GM23338 (cell line): ENCODE data around the gene DAAM1. TPM values are rescaled to one million over a fixed set of nuclear protein-coding genes. Genes with fewer than 3 reads are reported as not detected.

Experiments
- ATAC-seq: fragments of 200-7000 bp; cut with Tn5 transposase; 3 replicates; pipeline ENCODE4 v1.9.1; 2020
- DNase-seq: peaks from one replicate; pipeline ENCODE4 v3.0.0-alpha.2; 2015; ENCODE audit warnings: low spot score
- H2AFZ ChIP-seq: fragments of 200-600 bp; sonication (generic); 2 replicates; pipeline ENCODE4 v1.8.0; 2016; ENCODE audit warnings: antibody characterized with exemption, mild to moderate bottlenecking, moderate library complexity
- H3F3A ChIP-seq: fragments of 200-600 bp; sonication (generic); replicated peaks from 2 replicates; pipeline ENCODE4 v1.8.0; 2017; ENCODE audit warnings: antibody characterized with exemption, mixed run types, low read depth
- H3K27ac ChIP-seq: fragments of 200-600 bp; sonication (generic); 2 replicates; pipeline ENCODE4 v1.6.1; 2016; ENCODE audit warnings: low read depth
- H3K27me3 ChIP-seq: fragments of 200-600 bp; sonication (generic); 2 replicates; pipeline ENCODE4 v1.8.0; 2016; ENCODE audit warnings: mild to moderate bottlenecking, mixed run types, moderate library complexity; ENCODE audit not compliant: insufficient read depth
- H3K36me3 ChIP-seq: fragments of 200-600 bp; sonication (generic); 2 replicates; pipeline ENCODE4 v1.8.0; 2016; ENCODE audit warnings: mild to moderate bottlenecking; ENCODE audit not compliant: insufficient read depth
- H3K4me1 ChIP-seq: fragments of 200-600 bp; sonication (generic); 2 replicates; pipeline ENCODE4 v1.8.0; 2016; ENCODE audit warnings: mild to moderate bottlenecking, moderate library complexity; ENCODE audit not compliant: insufficient read depth
- H3K4me2 ChIP-seq: fragments of 200-600 bp; sonication (generic); 2 replicates; pipeline ENCODE4 v1.7.1; 2017; ENCODE audit warnings: mixed run types
- H3K4me3 ChIP-seq: fragments of 200-600 bp; sonication (generic); 2 replicates; pipeline ENCODE4 v1.6.1; 2016; ENCODE audit warnings: mixed run types
- H3K79me2 ChIP-seq: fragments of 200-600 bp; sonication (generic); replicated peaks from 2 replicates; pipeline ENCODE4 v1.8.0; 2017; ENCODE audit warnings: mild to moderate bottlenecking; ENCODE audit not compliant: insufficient read depth
- H3K9me2 ChIP-seq: fragments of 200-600 bp; sonication (generic); 2 replicates; pipeline ENCODE4 v1.8.0; 2017; ENCODE audit not compliant: insufficient read depth
- H4K20me1 ChIP-seq: fragments of 200-600 bp; sonication (generic); replicated peaks from 2 replicates; pipeline ENCODE4 v1.8.0; 2017; ENCODE audit warnings: mild to moderate bottlenecking; ENCODE audit not compliant: insufficient read depth
- H3K27ac Mint-ChIP-seq: 2 replicates; pipeline ENCODE4 v1.8.0; 2020; ENCODE audit warnings: inconsistent platforms, mild to moderate bottlenecking, moderate library complexity, mixed read lengths
- H3K27me3 Mint-ChIP-seq: 3 replicates; pipeline ENCODE4 v1.8.0; 2022; ENCODE audit warnings: low read depth, mild to moderate bottlenecking, moderate library complexity, mixed read lengths, inconsistent platforms; ENCODE audit not compliant: insufficient read depth, poor library complexity
- H3K36me3 Mint-ChIP-seq: 3 replicates; pipeline ENCODE4 v1.8.0; 2021; ENCODE audit warnings: low read depth, mild to moderate bottlenecking, inconsistent platforms, moderate library complexity, mixed read lengths
- H3K4me1 Mint-ChIP-seq: 3 replicates; pipeline ENCODE4 v1.8.0; 2020; ENCODE audit warnings: mild to moderate bottlenecking, inconsistent platforms, mixed read lengths
- H3K4me3 Mint-ChIP-seq: 3 replicates; pipeline ENCODE4 v1.8.0; 2021; ENCODE audit warnings: moderate library complexity, mild to moderate bottlenecking, inconsistent platforms, mixed read lengths
- H3K9me3 Mint-ChIP-seq: 3 replicates; pipeline ENCODE4 v1.8.0; 2020; ENCODE audit warnings: moderate library complexity, mild to moderate bottlenecking, inconsistent platforms, mixed read lengths
- CREB1 ChIP-seq: fragments of 250-450 bp; sonication (Bioruptor Pico); IDR thresholded peaks from 2 replicates; pipeline ENCODE4 v1.5.0; 2020; ENCODE audit warnings: low read depth, mild to moderate bottlenecking, moderate library complexity
- EZH2 ChIP-seq: fragments of 200-600 bp; sonication (generic); IDR thresholded peaks from one replicate; pipeline ENCODE4 v1.8.0; 2017; ENCODE audit warnings: antibody characterized with exemption, mild to moderate bottlenecking, low read depth; ENCODE audit not compliant: unreplicated experiment
- EZH2phosphoT487 ChIP-seq: fragments of 200-600 bp; sonication (generic); IDR thresholded peaks from one replicate; pipeline ENCODE4 v1.8.1; 2018; ENCODE audit warnings: antibody characterized with exemption; ENCODE audit not compliant: unreplicated experiment
- JUNB ChIP-seq: IDR thresholded peaks from one replicate; pipeline ENCODE4 v1.6.1; 2016; ENCODE audit warnings: antibody characterized with exemption; ENCODE audit not compliant: unreplicated experiment
- NANOG ChIP-seq: IDR thresholded peaks from 2 replicates; pipeline ENCODE4 v1.6.1; 2016; ENCODE audit warnings: antibody characterized with exemption, borderline replicate concordance
- POLR2AphosphoS5 ChIP-seq: IDR thresholded peaks from 2 replicates; pipeline ENCODE4 v1.6.1; 2016; ENCODE audit warnings: antibody characterized with exemption, low read depth
- STAT1 ChIP-seq: IDR thresholded peaks from one replicate; pipeline ENCODE4 v1.6.1; 2016; ENCODE audit warnings: antibody characterized with exemption; ENCODE audit not compliant: unreplicated experiment
- ZNF114 ChIP-seq: fragments of 250-450 bp; sonication (Bioruptor Pico); IDR thresholded peaks from 2 replicates; pipeline ENCODE4 v1.5.0; 2020; ENCODE audit warnings: mild to moderate bottlenecking, moderate library complexity
- ZNF331 ChIP-seq: fragments of 250-450 bp; sonication (Bioruptor Pico); IDR thresholded peaks from 2 replicates; pipeline ENCODE4 v1.5.0; 2020; ENCODE audit warnings: low read depth, mild to moderate bottlenecking, moderate library complexity
- polyA plus RNA-seq: library from polyadenylated mRNA; unstranded; fragments of >200 nt; fragmentation: Nextera tagmentation; extraction: Ambion mirVana; gene quantifications from 2 replicates; pipeline ENCODE4 v1.2.1, GENCODE V29; 2016
- total RNA-seq: library from RNA; depleted of rRNA; stranded (reverse); fragments of >200 nt; shearing (Covaris generic); gene quantifications from 2 replicates; pipeline ENCODE4 v1.2.3, GENCODE V29; 2014
- TF ChIP-seq, protein P1 (sequence below): fragments of 250-450 bp; sonication (Bioruptor Pico); IDR thresholded peaks from 2 replicates; pipeline ENCODE4 v1.5.0; 2020; ENCODE audit warnings: mild to moderate bottlenecking, moderate library complexity
- TF ChIP-seq, protein P2 (sequence below), 2 experiments: fragments of 200-600 bp in 1 of 2; sonication (generic) in 1 of 2; conservative IDR thresholded peaks; 2 replicates each; pipeline versions ENCODE4 v1.5.1 to v1.6.1; 2016 to 2017; ENCODE audit warnings: antibody characterized with exemption in 2 of 2, low read depth in 2 of 2, mild to moderate bottlenecking in 2 of 2, moderate library complexity in 1 of 2
- TF ChIP-seq, protein P3 (sequence below): IDR thresholded peaks from 2 replicates; pipeline ENCODE4 v1.6.1; 2016; ENCODE audit warnings: antibody characterized with exemption
- TF ChIP-seq, protein P4 (sequence below): IDR thresholded peaks from one replicate; pipeline ENCODE4 v1.6.1; 2018; ENCODE audit warnings: antibody characterized with exemption; ENCODE audit not compliant: unreplicated experiment

The DAAM1 gene
- total and polyA plus RNA-seq, 2 experiments from 2014 or later = 36.3 to 42.1 TPM

DNA sequence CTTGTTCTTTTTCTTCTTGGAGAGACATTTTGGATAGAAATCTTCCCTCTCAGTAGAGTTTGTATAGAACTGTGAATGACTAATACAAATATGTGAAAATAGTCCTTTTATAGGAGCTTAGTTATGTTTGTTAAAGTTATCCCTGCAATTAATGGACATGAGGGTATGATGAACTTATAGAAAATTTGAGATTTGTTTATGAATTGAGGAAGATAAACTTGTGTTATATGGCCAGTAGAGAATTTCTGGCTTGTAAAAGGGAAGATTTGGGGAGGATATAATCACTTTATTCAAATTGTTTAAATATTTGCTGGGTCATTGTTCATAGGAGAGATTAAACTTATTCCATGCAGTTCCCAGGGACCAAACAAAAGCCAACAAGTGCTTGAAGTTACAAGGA, 119.6 kb downstream of the DAAM1 start:
- H3K27me3 ChIP-seq = no peaks in the 10 kb centered on the region
- H3K79me2 ChIP-seq = no peaks in the 10 kb centered on the region
- Mint-ChIP-seq H3K4me3 (no peak overlapping the region), H3K27me3 (no peaks in the 10 kb centered on the region), H3K27ac (no peak overlapping the region), H3K9me3 (no peaks in the 10 kb centered on the region), H3K36me3 (no peaks in the 10 kb centered on the region), H3K4me1 (peaks cover 24% of the 10 kb centered on the region)
- H3K27ac ChIP-seq = no peak overlapping the region
- no peak overlapping the region for H2AFZ ChIP-seq
- no peaks in the 10 kb centered on the region for H3K9me2 ChIP-seq
- H4K20me1 ChIP-seq = no peaks in the 10 kb centered on the region
- H3K4me2 ChIP-seq = no peak overlapping the region
- no peaks in the 10 kb centered on the region for H3F3A ChIP-seq
- no peaks in the 10 kb centered on the region for H3K36me3 ChIP-seq
- peaks cover 15% of the 10 kb centered on the region for H3K4me1 ChIP-seq
- no peak for DNase-seq
- ATAC-seq = no peak
- TF ChIP-seq, protein P1, sequence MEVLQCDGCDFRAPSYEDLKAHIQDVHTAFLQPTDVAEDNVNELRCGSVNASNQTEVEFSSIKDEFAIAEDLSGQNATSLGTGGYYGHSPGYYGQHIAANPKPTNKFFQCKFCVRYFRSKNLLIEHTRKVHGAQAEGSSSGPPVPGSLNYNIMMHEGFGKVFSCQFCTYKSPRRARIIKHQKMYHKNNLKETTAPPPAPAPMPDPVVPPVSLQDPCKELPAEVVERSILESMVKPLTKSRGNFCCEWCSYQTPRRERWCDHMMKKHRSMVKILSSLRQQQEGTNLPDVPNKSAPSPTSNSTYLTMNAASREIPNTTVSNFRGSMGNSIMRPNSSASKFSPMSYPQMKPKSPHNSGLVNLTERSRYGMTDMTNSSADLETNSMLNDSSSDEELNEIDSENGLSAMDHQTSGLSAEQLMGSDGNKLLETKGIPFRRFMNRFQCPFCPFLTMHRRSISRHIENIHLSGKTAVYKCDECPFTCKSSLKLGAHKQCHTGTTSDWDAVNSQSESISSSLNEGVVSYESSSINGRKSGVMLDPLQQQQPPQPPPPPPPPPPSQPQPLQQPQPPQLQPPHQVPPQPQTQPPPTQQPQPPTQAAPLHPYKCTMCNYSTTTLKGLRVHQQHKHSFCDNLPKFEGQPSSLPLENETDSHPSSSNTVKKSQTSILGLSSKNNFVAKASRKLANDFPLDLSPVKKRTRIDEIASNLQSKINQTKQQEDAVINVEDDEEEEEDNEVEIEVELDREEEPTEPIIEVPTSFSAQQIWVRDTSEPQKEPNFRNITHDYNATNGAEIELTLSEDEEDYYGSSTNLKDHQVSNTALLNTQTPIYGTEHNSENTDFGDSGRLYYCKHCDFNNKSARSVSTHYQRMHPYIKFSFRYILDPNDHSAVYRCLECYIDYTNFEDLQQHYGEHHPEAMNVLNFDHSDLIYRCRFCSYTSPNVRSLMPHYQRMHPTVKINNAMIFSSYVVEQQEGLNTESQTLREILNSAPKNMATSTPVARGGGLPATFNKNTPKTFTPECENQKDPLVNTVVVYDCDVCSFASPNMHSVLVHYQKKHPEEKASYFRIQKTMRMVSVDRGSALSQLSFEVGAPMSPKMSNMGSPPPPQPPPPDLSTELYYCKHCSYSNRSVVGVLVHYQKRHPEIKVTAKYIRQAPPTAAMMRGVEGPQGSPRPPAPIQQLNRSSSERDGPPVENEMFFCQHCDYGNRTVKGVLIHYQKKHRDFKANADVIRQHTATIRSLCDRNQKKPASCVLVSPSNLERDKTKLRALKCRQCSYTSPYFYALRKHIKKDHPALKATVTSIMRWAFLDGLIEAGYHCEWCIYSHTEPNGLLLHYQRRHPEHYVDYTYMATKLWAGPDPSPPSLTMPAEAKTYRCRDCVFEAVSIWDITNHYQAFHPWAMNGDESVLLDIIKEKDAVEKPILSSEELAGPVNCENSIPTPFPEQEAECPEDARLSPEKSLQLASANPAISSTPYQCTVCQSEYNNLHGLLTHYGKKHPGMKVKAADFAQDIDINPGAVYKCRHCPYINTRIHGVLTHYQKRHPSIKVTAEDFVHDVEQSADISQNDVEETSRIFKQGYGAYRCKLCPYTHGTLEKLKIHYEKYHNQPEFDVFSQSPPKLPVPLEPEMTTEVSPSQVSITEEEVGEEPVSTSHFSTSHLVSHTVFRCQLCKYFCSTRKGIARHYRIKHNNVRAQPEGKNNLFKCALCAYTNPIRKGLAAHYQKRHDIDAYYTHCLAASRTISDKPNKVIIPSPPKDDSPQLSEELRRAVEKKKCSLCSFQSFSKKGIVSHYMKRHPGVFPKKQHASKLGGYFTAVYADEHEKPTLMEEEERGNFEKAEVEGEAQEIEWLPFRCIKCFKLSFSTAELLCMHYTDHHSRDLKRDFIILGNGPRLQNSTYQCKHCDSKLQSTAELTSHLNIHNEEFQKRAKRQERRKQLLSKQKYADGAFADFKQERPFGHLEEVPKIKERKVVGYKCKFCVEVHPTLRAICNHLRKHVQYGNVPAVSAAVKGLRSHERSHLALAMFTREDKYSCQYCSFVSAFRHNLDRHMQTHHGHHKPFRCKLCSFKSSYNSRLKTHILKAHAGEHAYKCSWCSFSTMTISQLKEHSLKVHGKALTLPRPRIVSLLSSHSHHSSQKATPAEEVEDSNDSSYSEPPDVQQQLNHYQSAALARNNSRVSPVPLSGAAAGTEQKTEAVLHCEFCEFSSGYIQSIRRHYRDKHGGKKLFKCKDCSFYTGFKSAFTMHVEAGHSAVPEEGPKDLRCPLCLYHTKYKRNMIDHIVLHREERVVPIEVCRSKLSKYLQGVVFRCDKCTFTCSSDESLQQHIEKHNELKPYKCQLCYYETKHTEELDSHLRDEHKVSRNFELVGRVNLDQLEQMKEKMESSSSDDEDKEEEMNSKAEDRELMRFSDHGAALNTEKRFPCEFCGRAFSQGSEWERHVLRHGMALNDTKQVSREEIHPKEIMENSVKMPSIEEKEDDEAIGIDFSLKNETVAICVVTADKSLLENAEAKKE (CRISPR knock-in tag) = no peak
- no peak for TF ChIP-seq EZH2
- TF ChIP-seq, protein P2, sequence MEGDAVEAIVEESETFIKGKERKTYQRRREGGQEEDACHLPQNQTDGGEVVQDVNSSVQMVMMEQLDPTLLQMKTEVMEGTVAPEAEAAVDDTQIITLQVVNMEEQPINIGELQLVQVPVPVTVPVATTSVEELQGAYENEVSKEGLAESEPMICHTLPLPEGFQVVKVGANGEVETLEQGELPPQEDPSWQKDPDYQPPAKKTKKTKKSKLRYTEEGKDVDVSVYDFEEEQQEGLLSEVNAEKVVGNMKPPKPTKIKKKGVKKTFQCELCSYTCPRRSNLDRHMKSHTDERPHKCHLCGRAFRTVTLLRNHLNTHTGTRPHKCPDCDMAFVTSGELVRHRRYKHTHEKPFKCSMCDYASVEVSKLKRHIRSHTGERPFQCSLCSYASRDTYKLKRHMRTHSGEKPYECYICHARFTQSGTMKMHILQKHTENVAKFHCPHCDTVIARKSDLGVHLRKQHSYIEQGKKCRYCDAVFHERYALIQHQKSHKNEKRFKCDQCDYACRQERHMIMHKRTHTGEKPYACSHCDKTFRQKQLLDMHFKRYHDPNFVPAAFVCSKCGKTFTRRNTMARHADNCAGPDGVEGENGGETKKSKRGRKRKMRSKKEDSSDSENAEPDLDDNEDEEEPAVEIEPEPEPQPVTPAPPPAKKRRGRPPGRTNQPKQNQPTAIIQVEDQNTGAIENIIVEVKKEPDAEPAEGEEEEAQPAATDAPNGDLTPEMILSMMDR (conservative IDR thresholded peaks at IDR 0.05; ENCODE audit: low read depth in 2 of 2) = no peak
- no peak for TF ChIP-seq STAT1
- TF ChIP-seq EZH2phosphoT487 = no peak
- no peak for TF ChIP-seq NANOG
- TF ChIP-seq, protein P3, sequence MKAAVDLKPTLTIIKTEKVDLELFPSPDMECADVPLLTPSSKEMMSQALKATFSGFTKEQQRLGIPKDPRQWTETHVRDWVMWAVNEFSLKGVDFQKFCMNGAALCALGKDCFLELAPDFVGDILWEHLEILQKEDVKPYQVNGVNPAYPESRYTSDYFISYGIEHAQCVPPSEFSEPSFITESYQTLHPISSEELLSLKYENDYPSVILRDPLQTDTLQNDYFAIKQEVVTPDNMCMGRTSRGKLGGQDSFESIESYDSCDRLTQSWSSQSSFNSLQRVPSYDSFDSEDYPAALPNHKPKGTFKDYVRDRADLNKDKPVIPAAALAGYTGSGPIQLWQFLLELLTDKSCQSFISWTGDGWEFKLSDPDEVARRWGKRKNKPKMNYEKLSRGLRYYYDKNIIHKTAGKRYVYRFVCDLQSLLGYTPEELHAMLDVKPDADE = no peak
- no peak for TF ChIP-seq JUNB
- TF ChIP-seq CREB1 (CRISPR knock-in tag) = no peak
- no peak for TF ChIP-seq POLR2AphosphoS5
- TF ChIP-seq ZNF114 (CRISPR knock-in tag) = no peak
- no peak for TF ChIP-seq ZNF331 (CRISPR knock-in tag)
- TF ChIP-seq, protein P4, sequence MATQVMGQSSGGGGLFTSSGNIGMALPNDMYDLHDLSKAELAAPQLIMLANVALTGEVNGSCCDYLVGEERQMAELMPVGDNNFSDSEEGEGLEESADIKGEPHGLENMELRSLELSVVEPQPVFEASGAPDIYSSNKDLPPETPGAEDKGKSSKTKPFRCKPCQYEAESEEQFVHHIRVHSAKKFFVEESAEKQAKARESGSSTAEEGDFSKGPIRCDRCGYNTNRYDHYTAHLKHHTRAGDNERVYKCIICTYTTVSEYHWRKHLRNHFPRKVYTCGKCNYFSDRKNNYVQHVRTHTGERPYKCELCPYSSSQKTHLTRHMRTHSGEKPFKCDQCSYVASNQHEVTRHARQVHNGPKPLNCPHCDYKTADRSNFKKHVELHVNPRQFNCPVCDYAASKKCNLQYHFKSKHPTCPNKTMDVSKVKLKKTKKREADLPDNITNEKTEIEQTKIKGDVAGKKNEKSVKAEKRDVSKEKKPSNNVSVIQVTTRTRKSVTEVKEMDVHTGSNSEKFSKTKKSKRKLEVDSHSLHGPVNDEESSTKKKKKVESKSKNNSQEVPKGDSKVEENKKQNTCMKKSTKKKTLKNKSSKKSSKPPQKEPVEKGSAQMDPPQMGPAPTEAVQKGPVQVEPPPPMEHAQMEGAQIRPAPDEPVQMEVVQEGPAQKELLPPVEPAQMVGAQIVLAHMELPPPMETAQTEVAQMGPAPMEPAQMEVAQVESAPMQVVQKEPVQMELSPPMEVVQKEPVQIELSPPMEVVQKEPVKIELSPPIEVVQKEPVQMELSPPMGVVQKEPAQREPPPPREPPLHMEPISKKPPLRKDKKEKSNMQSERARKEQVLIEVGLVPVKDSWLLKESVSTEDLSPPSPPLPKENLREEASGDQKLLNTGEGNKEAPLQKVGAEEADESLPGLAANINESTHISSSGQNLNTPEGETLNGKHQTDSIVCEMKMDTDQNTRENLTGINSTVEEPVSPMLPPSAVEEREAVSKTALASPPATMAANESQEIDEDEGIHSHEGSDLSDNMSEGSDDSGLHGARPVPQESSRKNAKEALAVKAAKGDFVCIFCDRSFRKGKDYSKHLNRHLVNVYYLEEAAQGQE = no peak
- no peak overlapping the region for H3K4me3 ChIP-seq
